ENCODE results near the gene POLR3C.

DNA sequence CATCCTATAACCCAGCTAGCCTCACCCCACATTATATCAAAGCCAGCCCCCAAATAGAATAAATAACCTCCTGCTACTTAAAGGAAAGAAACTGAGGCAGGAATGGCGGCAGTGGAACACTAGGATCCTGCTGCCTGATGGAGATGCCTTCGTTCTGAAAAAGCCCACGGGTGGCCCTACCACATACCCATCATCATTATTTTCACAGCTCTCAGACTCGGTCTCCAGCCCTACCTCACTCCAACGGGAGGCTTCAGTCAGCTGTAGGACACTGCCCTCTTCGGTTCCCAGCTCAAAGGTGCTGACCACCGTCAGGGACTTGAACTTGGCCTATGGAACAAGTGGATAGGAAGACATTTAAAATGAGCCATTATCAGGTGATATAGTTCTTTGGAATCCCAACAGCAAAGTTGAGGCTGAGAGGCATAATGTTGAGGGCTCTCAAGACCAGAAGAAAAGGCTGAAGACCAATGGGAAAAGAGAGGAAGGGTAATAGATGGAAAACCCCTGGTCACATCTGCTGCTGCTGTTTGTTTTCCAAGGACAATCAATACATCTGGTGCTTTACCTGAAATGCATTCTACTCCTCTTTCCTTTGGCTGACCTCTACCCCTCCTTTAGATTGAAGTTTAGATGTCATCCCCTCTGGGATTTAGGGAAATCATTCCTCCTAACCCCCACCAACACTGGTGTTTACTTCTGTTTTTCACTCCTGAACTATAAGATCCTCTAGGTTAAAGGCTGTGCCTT lies 69.5 kb downstream of the POLR3C start:
- TF ChIP-seq POLR2A (IDR thresholded peaks at IDR 0.05; ENCODE audit: low read length): no peak
- no peak for TF ChIP-seq GATA1 (IDR thresholded peaks at IDR 0.05; ENCODE audit: low read depth, low read length)

Data from erythroblast (primary cell).